Hematopoietic multipotent progenitor cell (in vitro differentiated cells): ENCODE data around the gene RUNX1. TPM values are rescaled to one million over a fixed set of nuclear protein-coding genes. Genes with fewer than 3 reads are reported as not detected.
"Not testable (repeated sequence)": the region's sequence is repeated elsewhere in the genome, so short reads cannot be mapped to it uniquely, and the experiment has no call there.

ENCODE experiments used
- DNase-seq, 3 donors: peaks; one replicate each; pipeline ENCODE4 v3.0.0-alpha.2; 2011 to 2015; ENCODE audit warnings: low read depth in 2 of 3, low spot score in 2 of 3
- total RNA-seq: library from RNA; depleted of rRNA; stranded (reverse); fragments of >200 nt; gene quantifications from one replicate; pipeline ENCODE4 v1.2.3, GENCODE V29; 2012

The RUNX1 gene
- total RNA-seq, 1 donor, result 192 TPM

- no peak for DNase-seq
Measured at GRCh38 chr21:34817821-34818661, 231.1 kb downstream of the RUNX1 start.

- no peak for DNase-seq
Measured at GRCh38 chr21:34815831-34816705, 233.0 kb downstream of the RUNX1 start.

GRCh38 chr21:34814529-34814951, 234.6 kb downstream of the RUNX1 start:
- DNase-seq, result no peak

- DNase-seq, result no peak
Measured at GRCh38 chr21:34813266-34813894, 235.7 kb downstream of the RUNX1 start.

- no peak for DNase-seq
Measured at GRCh38 chr21:34812504-34813265, 236.4 kb downstream of the RUNX1 start.

- no peak for DNase-seq
Measured at GRCh38 chr21:34811368-34811767, 237.7 kb downstream of the RUNX1 start.

- DNase-seq, result no peak
Measured at GRCh38 chr21:34810786-34811185, 238.3 kb downstream of the RUNX1 start.

GRCh38 chr21:34809822-34810221, 239.3 kb downstream of the RUNX1 start:
- no peak for DNase-seq

- DNase-seq, result no peak
Measured at GRCh38 chr21:34808569-34809204, 240.4 kb downstream of the RUNX1 start.

GRCh38 chr21:34807881-34808568, 241.1 kb downstream of the RUNX1 start:
- DNase-seq, result no peak

- DNase-seq, result peak in 1 of 3 donors; percentile 24
Measured at GRCh38 chr21:34807146-34807880, 241.8 kb downstream of the RUNX1 start.

- no peak for DNase-seq
Measured at GRCh38 chr21:34806423-34806822, 242.7 kb downstream of the RUNX1 start.

GRCh38 chr21:34805157-34805556, 243.9 kb downstream of the RUNX1 start:
- no peak for DNase-seq

- DNase-seq, result not testable (repeated sequence)
Measured at GRCh38 chr21:34804584-34804983, 244.5 kb downstream of the RUNX1 start.

GRCh38 chr21:34803782-34804370, 245.2 kb downstream of the RUNX1 start:
- no peak for DNase-seq

- no peak for DNase-seq
Measured at GRCh38 chr21:34802180-34802899, 246.8 kb downstream of the RUNX1 start.

- DNase-seq, result peak in 2 of 3 donors; percentile 31
Measured at GRCh38 chr21:34801519-34802132, 247.5 kb downstream of the RUNX1 start.
